ENCODE measurements around the gene RRAD. TPM values are rescaled to one million over a fixed set of nuclear protein-coding genes. Genes with fewer than 3 reads are reported as not detected.

Gene RRAD
- polyA plus RNA-seq, 2 of the 4 experiments (the other 2 are of a cell fraction): 0.75 to 2.2 TPM

- no peak overlapping the region for H3K4me3 ChIP-seq
- H3K9me3 ChIP-seq: no peaks in the 10 kb centered on the region
- FAIRE-seq (no peak), ATAC-seq (no peak), DNase-seq (ENCODE audit: low read depth in 1 of 2, low spot score in 1 of 2) (no peak)
- no peak overlapping the region for H3K4me2 ChIP-seq
- ChIA-PET CTCF (interaction anchor here (0.8 to 4.0 kb wide), 5 partner anchors 10 to 217 kb away, joined by 3 to 31 read pairs (median 7); partner anchors contain the start of gene CES3), POLR2A (no interaction called here)
- WGBS (ENCODE audit: missing lambda C conversion rate): 91% methylated on average over 9 of the region's 10 CpGs
- H3K27ac ChIP-seq: no peak overlapping the region
- TF ChIP-seq PHF8 (IDR thresholded peaks at IDR 0.05; ENCODE audit: borderline replicate concordance, low read depth): no peak
- no peak for TF ChIP-seq GATA3 (IDR thresholded peaks at IDR 0.05; ENCODE audit: borderline replicate concordance)
- no peak for TF ChIP-seq CEBPB (IDR thresholded peaks at IDR 0.05)
- TF ChIP-seq JUNB (IDR thresholded peaks at IDR 0.05): no peak
- TF ChIP-seq RAD21 (conservative IDR thresholded peaks at IDR 0.05 in 1 of 2, IDR thresholded peaks at IDR 0.05 in 1 of 2): no peak
- TF ChIP-seq MAZ (IDR thresholded peaks at IDR 0.05; ENCODE audit: borderline replicate concordance, low read depth, low read length): no peak
- TF ChIP-seq RCOR1 (IDR thresholded peaks at IDR 0.05; ENCODE audit: low read depth, low read length): no peak
- no peak for TF ChIP-seq KDM5A (IDR thresholded peaks at IDR 0.05)
- no peak for TF ChIP-seq ZNF302 (CRISPR knock-in tag; IDR thresholded peaks at IDR 0.05)
- no peak for TF ChIP-seq NR3C1 (IDR thresholded peaks at IDR 0.05)
- TF ChIP-seq NFE2L2 (conservative IDR thresholded peaks at IDR 0.05; ENCODE audit: low read length): no peak
- TF ChIP-seq NPAS2 (CRISPR knock-in tag; IDR thresholded peaks at IDR 0.05; ENCODE audit: borderline replicate concordance): no peak
- TF ChIP-seq MAFK (IDR thresholded peaks at IDR 0.05; ENCODE audit: partially characterized antibody): no peak
- no peak for TF ChIP-seq TFCP2L1 (CRISPR knock-in tag; IDR thresholded peaks at IDR 0.05)
- no peak for TF ChIP-seq SREBF2 (IDR thresholded peaks at IDR 0.05)
- no peak for TF ChIP-seq BHLHE40 (IDR thresholded peaks at IDR 0.05; ENCODE audit: low read depth, low read length)
- H3K4me1 ChIP-seq: peaks cover 18% of the 10 kb centered on the region
These were observed 12.5 kb upstream of the RRAD start for GRCh38 chr16:66937725-66938337.

- TF ChIP-seq NFE2L2 (conservative IDR thresholded peaks at IDR 0.05; ENCODE audit: low read length): no peak
- TF ChIP-seq EHMT2 (IDR thresholded peaks at IDR 0.05; ENCODE audit: low read depth): no peak
- no peak for TF ChIP-seq ZC3H11A (IDR thresholded peaks at IDR 0.05)
- TF ChIP-seq RCOR1 (IDR thresholded peaks at IDR 0.05; ENCODE audit: low read depth, low read length): no peak
- TF ChIP-seq, protein P1, sequence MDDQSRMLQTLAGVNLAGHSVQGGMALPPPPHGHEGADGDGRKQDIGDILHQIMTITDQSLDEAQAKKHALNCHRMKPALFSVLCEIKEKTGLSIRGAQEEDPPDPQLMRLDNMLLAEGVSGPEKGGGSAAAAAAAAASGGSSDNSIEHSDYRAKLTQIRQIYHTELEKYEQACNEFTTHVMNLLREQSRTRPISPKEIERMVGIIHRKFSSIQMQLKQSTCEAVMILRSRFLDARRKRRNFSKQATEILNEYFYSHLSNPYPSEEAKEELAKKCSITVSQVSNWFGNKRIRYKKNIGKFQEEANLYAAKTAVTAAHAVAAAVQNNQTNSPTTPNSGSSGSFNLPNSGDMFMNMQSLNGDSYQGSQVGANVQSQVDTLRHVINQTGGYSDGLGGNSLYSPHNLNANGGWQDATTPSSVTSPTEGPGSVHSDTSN (IDR thresholded peaks at IDR 0.05): no peak
- no peak for TF ChIP-seq ZSCAN20 (CRISPR knock-in tag; IDR thresholded peaks at IDR 0.05)
- no peak for TF ChIP-seq CHD2 (IDR thresholded peaks at IDR 0.05; ENCODE audit: low read length, partially characterized antibody)
- no peak for TF ChIP-seq RNF2 (IDR thresholded peaks at IDR 0.05; ENCODE audit: borderline replicate concordance, low read depth)
- no peak for TF ChIP-seq HOXA7 (CRISPR knock-in tag; IDR thresholded peaks at IDR 0.05)
- no peak for TF ChIP-seq NR3C1 (IDR thresholded peaks at IDR 0.05)
- TF ChIP-seq, protein P2, sequence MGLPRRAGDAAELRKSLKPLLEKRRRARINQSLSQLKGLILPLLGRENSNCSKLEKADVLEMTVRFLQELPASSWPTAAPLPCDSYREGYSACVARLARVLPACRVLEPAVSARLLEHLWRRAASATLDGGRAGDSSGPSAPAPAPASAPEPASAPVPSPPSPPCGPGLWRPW (IDR thresholded peaks at IDR 0.05): no peak
- CTCF ChIA-PET: interaction anchor here (0.6 to 4.0 kb wide), 7 partner anchors 10 to 218 kb away, joined by 3 to 31 read pairs (median 7); partner anchors contain the start of gene CES3
- Histone ChIP-seq H3K9me3 (no peaks in the 10 kb centered on the region), H3K27ac (no peak overlapping the region), H3K4me3 (no peak overlapping the region), H3K4me1 (peaks cover 26% of the 10 kb centered on the region), H3K4me2 (no peak overlapping the region)
- 91% methylated on average over 4 of the region's 4 CpGs for WGBS (ENCODE audit: missing lambda C conversion rate)
- POLR2A ChIA-PET: no interaction called here
- ATAC-seq: no peak
- DNase-seq (ENCODE audit: low read depth in 1 of 2, low spot score in 1 of 2): no peak
- FAIRE-seq: no peak
These were observed 11.7 kb upstream of the RRAD start for GRCh38 chr16:66936889-66937554.
